Omental fat pad (tissue), 4 donors: ENCODE data around the gene AFF2. TPM values are rescaled to one million over a fixed set of nuclear protein-coding genes. Genes with fewer than 3 reads are reported as not detected.

Experiments used
- ATAC-seq: fragments of 150-250 bp; one replicate; pipeline ENCODE4 v1.9.1; 2016; ENCODE audit warnings: mild to moderate bottlenecking, moderate library complexity; ENCODE audit not compliant: low FRiP score
- DNase-seq: peaks from one replicate; pipeline ENCODE4 v3.0.0-alpha.2; 2019; ENCODE audit warnings: low spot score
- CTCF ChIP-seq, 3 donors: fragments of 450-650 bp; IDR thresholded peaks; one replicate each; pipeline ENCODE4 v1.5.1; 2016 to 2017; ENCODE audit warnings: antibody characterized with exemption in 3 of 3, mild to moderate bottlenecking in 3 of 3, moderate library complexity in 2 of 3
- total RNA-seq, 4 donors: library from RNA; depleted of rRNA; stranded (reverse); fragments of >200 nt; gene quantifications; one replicate each; pipeline ENCODE4 v1.1.0, GENCODE V29; 2016

AFF2 gene
- total RNA-seq, 4 donors from 2014 or later, result 5.7 to 16.7 (median 12.3) TPM

GRCh38 chrX:148785256-148785655 lies 284.8 kb downstream of the AFF2 start:
- no peak for TF ChIP-seq CTCF (IDR thresholded peaks at IDR 0.05)
- ATAC-seq, result no peak
- DNase-seq, result no peak

GRCh38 chrX:148788449-148788848 lies 288.0 kb downstream of the AFF2 start:
- DNase-seq (no peak), ATAC-seq (no peak)
- no peak for TF ChIP-seq CTCF (IDR thresholded peaks at IDR 0.05)

- ATAC-seq (no peak), DNase-seq (no peak)
- no peak for TF ChIP-seq CTCF (IDR thresholded peaks at IDR 0.05)
Measured at GRCh38 chrX:148794350-148794749, 293.9 kb downstream of the AFF2 start.

GRCh38 chrX:148804579-148805355 lies 304.4 kb downstream of the AFF2 start:
- no peak for TF ChIP-seq CTCF (IDR thresholded peaks at IDR 0.05)

GRCh38 chrX:148806145-148806870 lies 305.9 kb downstream of the AFF2 start:
- TF ChIP-seq CTCF (IDR thresholded peaks at IDR 0.05), result no peak
- no peak for DNase-seq
- peak; percentile 12 for ATAC-seq

More at GRCh38 chrX:148804579-148805355, 304.4 kb downstream of the AFF2 start:
- no peak for ATAC-seq
- DNase-seq, result no peak

- TF ChIP-seq CTCF (IDR thresholded peaks at IDR 0.05), result no peak
- ATAC-seq (no peak), DNase-seq (no peak)
Measured at GRCh38 chrX:148808833-148809232, 308.4 kb downstream of the AFF2 start.
